ENCODE data around the gene COQ8A.
"Not testable (repeated sequence)": the region's sequence is repeated elsewhere in the genome, so short reads cannot be mapped to it uniquely, and the experiment has no call there.

COQ8A gene

GRCh38 chr1:226921504-226921903, 18.6 kb upstream of the COQ8A start:
- no peaks in the 10 kb centered on the region for H4K20me1 ChIP-seq (ENCODE audit: control insufficient read depth, insufficient read depth, low read depth, low read length)
- H3K27ac ChIP-seq (ENCODE audit: low read depth, low read length) = no peak overlapping the region
- no peaks in the 10 kb centered on the region for H3K36me3 ChIP-seq (ENCODE audit: control insufficient read depth, low read length)
- H3K4me3 ChIP-seq (ENCODE audit: low read length) = no peak overlapping the region
- no peaks in the 10 kb centered on the region for H3K79me2 ChIP-seq (ENCODE audit: control insufficient read depth, low read length)
- H3K9me3 ChIP-seq (ENCODE audit: control insufficient read depth, insufficient read depth, low read length) = no peaks in the 10 kb centered on the region
- TF ChIP-seq CTCF (IDR thresholded peaks at IDR 0.05; ENCODE audit: low read depth, low read length, poor library complexity, severe bottlenecking) = no peak
- TF ChIP-seq EZH2phosphoT487 (IDR thresholded peaks at IDR 0.05; ENCODE audit: borderline replicate concordance, low read length) = no peak
- no peaks in the 10 kb centered on the region for H3K27me3 ChIP-seq (ENCODE audit: control insufficient read depth, low read length)
- H3K9me2 ChIP-seq (replicated peaks; ENCODE audit: control insufficient read depth, low read length) = no peaks in the 10 kb centered on the region
- H3K4me2 ChIP-seq (ENCODE audit: low read length) = no peak overlapping the region
- no peaks in the 10 kb centered on the region for H3F3A ChIP-seq (ENCODE audit: control insufficient read depth, insufficient read depth)
- no peaks in the 10 kb centered on the region for H3K4me1 ChIP-seq (ENCODE audit: control insufficient read depth, low read length)

GRCh38 chr1:226929260-226930111, 10.6 kb upstream of the COQ8A start:
- H4K20me1 ChIP-seq (ENCODE audit: control insufficient read depth, insufficient read depth, low read depth, low read length); H3K4me1 ChIP-seq (ENCODE audit: control insufficient read depth, low read length); H3F3A ChIP-seq (ENCODE audit: control insufficient read depth, insufficient read depth); H3K4me3 ChIP-seq (ENCODE audit: low read length); H3K79me2 ChIP-seq (ENCODE audit: control insufficient read depth, low read length); H3K4me2 ChIP-seq (ENCODE audit: low read length); H3K27me3 ChIP-seq (ENCODE audit: control insufficient read depth, low read length); H3K27ac ChIP-seq (ENCODE audit: low read depth, low read length); H3K9me3 ChIP-seq (ENCODE audit: control insufficient read depth, insufficient read depth, low read length); H3K36me3 ChIP-seq (ENCODE audit: control insufficient read depth, low read length); H3K9me2 ChIP-seq (replicated peaks; ENCODE audit: control insufficient read depth, low read length): not testable (repeated sequence)

DNA sequence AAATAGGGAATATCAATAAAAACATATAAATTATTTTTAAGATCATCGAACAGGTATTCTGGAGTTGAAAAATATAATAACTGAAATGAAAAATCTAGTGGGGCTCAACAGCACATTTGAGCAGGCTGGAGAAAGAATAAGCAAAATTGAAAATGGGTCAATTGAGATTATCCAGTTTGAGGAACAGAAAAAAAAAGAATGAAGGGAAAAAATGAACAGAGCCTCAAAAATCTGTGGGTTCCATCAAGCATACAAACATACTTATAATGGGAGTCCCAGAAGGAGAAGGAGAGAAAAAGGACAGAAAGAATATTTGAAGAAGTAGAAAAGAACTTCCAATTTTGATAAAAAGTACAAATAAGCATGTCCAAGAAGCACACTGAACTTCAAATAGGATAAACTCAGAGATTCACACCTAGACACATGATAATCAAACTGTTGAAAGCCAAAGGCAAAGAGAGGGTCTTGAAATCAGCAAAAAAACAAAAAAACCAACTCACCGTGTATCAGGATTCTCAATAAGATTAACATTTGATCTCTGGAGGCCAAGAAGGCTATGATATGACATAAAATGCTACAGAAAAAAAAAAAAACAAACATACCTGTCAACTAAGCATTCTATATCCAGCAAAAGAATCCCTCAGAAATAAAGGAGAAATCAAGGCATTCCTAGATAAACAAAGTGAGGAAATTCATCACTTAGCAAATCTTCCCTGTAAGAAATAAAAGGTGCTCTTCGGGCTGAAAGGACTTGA, 5.4 kb upstream of the COQ8A start:
- no peaks in the 10 kb centered on the region for H3K36me3 ChIP-seq (ENCODE audit: control insufficient read depth, low read length)
- H3K4me1 ChIP-seq (ENCODE audit: control insufficient read depth, low read length) = peaks cover 15% of the 10 kb centered on the region
- no peak overlapping the region for H3K4me2 ChIP-seq (ENCODE audit: low read length)
- no peak overlapping the region for H3K4me3 ChIP-seq (ENCODE audit: low read length)
- H3K79me2 ChIP-seq (ENCODE audit: control insufficient read depth, low read length) = no peaks in the 10 kb centered on the region
- no peak for TF ChIP-seq CTCF (IDR thresholded peaks at IDR 0.05; ENCODE audit: low read depth, low read length, poor library complexity, severe bottlenecking)
- TF ChIP-seq EZH2phosphoT487 (IDR thresholded peaks at IDR 0.05; ENCODE audit: borderline replicate concordance, low read length) = no peak
- H3K27me3 ChIP-seq (ENCODE audit: control insufficient read depth, low read length) = no peaks in the 10 kb centered on the region
- H3K27ac ChIP-seq (ENCODE audit: low read depth, low read length) = no peak overlapping the region
- no peaks in the 10 kb centered on the region for H4K20me1 ChIP-seq (ENCODE audit: control insufficient read depth, insufficient read depth, low read depth, low read length)
- peaks cover 12% of the 10 kb centered on the region for H3K9me3 ChIP-seq (ENCODE audit: control insufficient read depth, insufficient read depth, low read length)
- H3K9me2 ChIP-seq (replicated peaks; ENCODE audit: control insufficient read depth, low read length) = no peaks in the 10 kb centered on the region
- H3F3A ChIP-seq (ENCODE audit: control insufficient read depth, insufficient read depth) = no peaks in the 10 kb centered on the region

Measured in DOHH2 (cell line).